Measurements from ENCODE around the gene CH25H. TPM values are rescaled to one million over a fixed set of nuclear protein-coding genes. Genes with fewer than 3 reads are reported as not detected.

Gene CH25H
- total and polyA plus RNA-seq, 8 donors: 1.7 to 26.3 (median 5.3) TPM; not detected in 2

DNA sequence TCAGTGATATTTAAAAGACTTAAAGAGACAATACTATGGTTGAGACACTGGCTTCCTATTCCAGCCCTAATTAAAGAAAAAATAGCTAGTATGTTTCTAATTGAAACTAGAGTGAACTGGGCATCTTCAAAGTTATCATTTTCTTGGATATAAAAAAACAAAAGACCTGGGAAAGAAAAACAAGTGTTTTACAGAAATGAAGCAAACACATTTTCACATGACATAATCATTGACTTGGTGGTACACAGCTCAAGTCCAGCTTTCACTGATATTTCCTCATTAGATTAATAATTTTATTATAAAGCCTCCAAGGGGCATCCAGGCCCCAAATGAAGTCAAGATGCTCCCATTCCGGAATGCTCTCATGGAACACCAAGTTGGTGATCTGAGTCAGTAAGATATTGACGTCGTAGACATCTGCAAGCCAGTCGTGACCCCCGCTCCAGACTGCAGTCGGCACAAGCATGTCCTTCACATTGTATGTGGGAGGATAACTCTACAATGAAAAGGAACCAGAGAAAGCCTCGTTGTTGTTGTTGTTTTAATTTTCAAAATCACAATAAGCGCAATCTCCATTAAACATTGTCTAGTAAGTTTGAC, 7.5 kb upstream of the CH25H start:
- peaks cover 0 to 10% (median 0%) of the 10 kb centered on the region in 3 donors for H3K27me3 ChIP-seq
- no peak overlapping the region for H3K4me3 ChIP-seq
- peaks cover 0 to 17% (median 15%) of the 10 kb centered on the region in 4 donors for H3K36me3 ChIP-seq
- no peak for TF ChIP-seq POLR2AphosphoS5 (IDR thresholded peaks at IDR 0.05)
- intact Hi-C loops (cut with DNase I; ENCODE audit: low total_unique reads): loop anchor here (5.0 kb wide), 1 partner anchor 187 kb away; no protein-coding TSS in a partner anchor
- H3K9me3 ChIP-seq: no peaks in the 10 kb centered on the region
- no peak overlapping the region for H3K27ac ChIP-seq
- no peak for DNase-seq
- WGBS, 5 donors: 89 to 95% (median 90%) methylated on average over 8 of the region's 8 CpGs
- H3K4me1 ChIP-seq: peaks cover 3 to 13% (median 9%) of the 10 kb centered on the region in 4 donors

DNA sequence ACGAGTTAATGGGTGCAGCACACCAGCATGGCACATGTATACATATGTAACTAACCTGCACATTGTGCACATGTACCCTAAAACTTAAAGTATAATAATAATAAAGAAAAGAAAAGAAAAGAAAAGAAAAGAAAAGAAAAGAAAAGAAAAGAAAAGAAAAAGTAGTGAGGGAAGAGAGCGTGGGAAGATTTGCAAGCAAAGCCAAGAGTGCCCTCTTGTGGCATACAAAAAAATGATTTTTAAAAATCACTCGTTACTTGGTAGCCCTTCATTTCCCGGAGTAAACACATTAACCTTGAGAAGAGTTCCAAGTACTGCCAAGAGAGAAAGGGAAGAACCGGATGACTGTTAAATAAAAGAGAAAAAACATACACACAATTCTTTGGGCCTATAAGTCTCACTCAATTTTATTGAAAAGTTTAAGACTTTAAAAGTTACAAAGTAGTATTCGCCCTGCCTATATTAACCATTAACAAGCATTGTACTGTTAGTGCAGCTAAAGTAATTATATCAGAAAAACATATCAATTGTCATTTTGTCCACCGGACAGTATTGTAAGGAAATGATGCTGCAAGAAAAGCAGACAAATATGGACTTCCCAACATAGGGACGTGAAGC, 6.2 kb upstream of the CH25H start:
- TF ChIP-seq POLR2A (IDR thresholded peaks at IDR 0.05) (no peak), CTCF (IDR thresholded peaks at IDR 0.05) (peak in 5 of 7 experiments; percentile 20 to 75 (median 46)), POLR2AphosphoS5 (IDR thresholded peaks at IDR 0.05) (no peak), EP300 (IDR thresholded peaks at IDR 0.05) (no peak)
- DNase-seq: peak in 1 of 2 donors; percentile 77
- H3K4me1 ChIP-seq: peaks cover 5 to 16% (median 11%) of the 10 kb centered on the region in 4 donors
- H3K4me3 ChIP-seq: no peak overlapping the region
- peaks cover 0 to 15% (median 13%) of the 10 kb centered on the region in 4 donors for H3K36me3 ChIP-seq
- H3K9me3 ChIP-seq: no peaks in the 10 kb centered on the region
- WGBS, 5 donors: 34 to 41% (median 36%) methylated on average over 8 of the region's 8 CpGs
- H3K27me3 ChIP-seq: peaks cover 0 to 21% (median 12%) of the 10 kb centered on the region in 3 donors
- no peak overlapping the region for H3K27ac ChIP-seq
- intact Hi-C loops (cut with DNase I; ENCODE audit: low total_unique reads): loop anchor here (5.0 kb wide), 1 partner anchor 186 kb away; no protein-coding TSS in a partner anchor

- TF ChIP-seq POLR2A (IDR thresholded peaks at IDR 0.05) (no peak), POLR2AphosphoS5 (IDR thresholded peaks at IDR 0.05) (no peak), EP300 (IDR thresholded peaks at IDR 0.05) (no peak)
- H3K4me3 ChIP-seq: no peak overlapping the region
- peaks cover 0 to 45% (median 35%) of the 10 kb centered on the region in 3 donors for H3K27me3 ChIP-seq
- H3K27ac ChIP-seq: no peak overlapping the region
- H3K36me3 ChIP-seq: peaks cover 0 to 15% (median 13%) of the 10 kb centered on the region in 4 donors
- H3K9me3 ChIP-seq: no peaks in the 10 kb centered on the region
- H3K4me1 ChIP-seq: peaks cover 13 to 27% (median 22%) of the 10 kb centered on the region in 4 donors
- intact Hi-C loops (cut with DNase I; ENCODE audit: low total_unique reads): loop anchor here (5.0 kb wide), 1 partner anchor 184 kb away; no protein-coding TSS in a partner anchor
- WGBS, 5 donors: 86 to 90% (median 88%) methylated on average over 3 of the region's 3 CpGs
- DNase-seq: no peak
Observed at GRCh38 chr10:89210794-89211425, 3.8 kb upstream of the CH25H start.

GRCh38 chr10:89209718-89210117, 2.6 kb upstream of the CH25H start:
- WGBS, 5 donors: 94 to 97% (median 94%) methylated on average over 5 of the region's 5 CpGs
- H3K27me3 ChIP-seq: peaks cover 0 to 56% (median 35%) of the 10 kb centered on the region in 3 donors
- H3K4me3 ChIP-seq: no peak overlapping the region
- no peaks in the 10 kb centered on the region for H3K9me3 ChIP-seq
- no peak for DNase-seq
- H3K4me1 ChIP-seq: peaks cover 13 to 27% (median 22%) of the 10 kb centered on the region in 4 donors
- intact Hi-C loops (cut with DNase I; ENCODE audit: low total_unique reads): loop anchor here (5.0 kb wide), 2 partner anchors 182 to 267 kb away; no protein-coding TSS in a partner anchor
- TF ChIP-seq EP300 (IDR thresholded peaks at IDR 0.05) (no peak), POLR2A (IDR thresholded peaks at IDR 0.05) (no peak), POLR2AphosphoS5 (IDR thresholded peaks at IDR 0.05) (no peak), CTCF (IDR thresholded peaks at IDR 0.05) (no peak)
- H3K36me3 ChIP-seq: peaks cover 0 to 4% (median 3%) of the 10 kb centered on the region in 4 donors
- H3K27ac ChIP-seq: no peak overlapping the region
